Endothelial cell of umbilical vein (primary cell): ENCODE data around the gene GABRR2. TPM values are rescaled to one million over a fixed set of nuclear protein-coding genes. Genes with fewer than 3 reads are reported as not detected.

Source experiments
- BruUV-seq: library from RNA; stranded (reverse); fragments of 400-500 nt; replicated peaks from 2 replicates; lab custom pipeline; 2021; lab: Mats Ljungman, UMichigan
- CTCF ChIA-PET: fragments of 300-600, 350-600 bp; sonication (Branson Sonifier 250); formaldehyde crosslinking; loops from one replicate; lab custom pipeline; 2021; ENCODE audit warnings: antibody characterized with exemption, inconsistent platforms; lab: Charles Lee
- POLR2A ChIA-PET: fragments of 300-600, 350-600 bp; sonication (Branson Sonifier 250); formaldehyde crosslinking; loops from one replicate; lab custom pipeline; 2021; ENCODE audit warnings: antibody characterized with exemption, inconsistent platforms; lab: Charles Lee
- DNase-seq: peaks from one replicate; pipeline ENCODE4 v3.0.0-alpha.2; 2011; ENCODE audit warnings: low read depth, low spot score
- FAIRE-seq: peaks from 2 replicates; lab custom pipeline; 2011; peaks lifted over from hg19 to GRCh38; lab: Jason Lieb, UNC
- H2AFZ ChIP-seq: 2 replicates; pipeline ENCODE4 v1.6.0; 2012; ENCODE audit warnings: low read depth, low read length, control low read depth, inconsistent platforms
- H3K27ac ChIP-seq: 2 replicates; pipeline ENCODE4 v1.5.1; 2011; ENCODE audit warnings: low read depth, mild to moderate bottlenecking, control low read depth, low read length, moderate library complexity; ENCODE audit not compliant: insufficient read depth
- H3K27me3 ChIP-seq, 2 experiments: 2 replicates each; pipeline versions ENCODE4 v1.6.0 to v1.6.1; 2011; ENCODE audit warnings: low read length in 2 of 2, mixed read lengths in 1 of 2; ENCODE audit not compliant: control insufficient read depth in 2 of 2, insufficient read depth in 2 of 2
- H3K36me3 ChIP-seq, 2 experiments: 2 replicates in 1 of 2; 3 replicates in 1 of 2; pipeline ENCODE4 v1.5.1; 2011; ENCODE audit warnings: low read length in 2 of 2, mild to moderate bottlenecking in 1 of 2, moderate library complexity in 1 of 2; ENCODE audit not compliant: control insufficient read depth in 2 of 2, insufficient read depth in 2 of 2; ENCODE audit errors: extremely low read depth in 1 of 2
- H3K4me1 ChIP-seq: 3 replicates; pipeline ENCODE4 v1.5.1; 2011; ENCODE audit warnings: mild to moderate bottlenecking, low read length; ENCODE audit not compliant: control insufficient read depth, insufficient read depth; ENCODE audit errors: extremely low read depth
- H3K4me2 ChIP-seq: 2 replicates; pipeline ENCODE4 v1.6.1; 2011; ENCODE audit warnings: low read length, control low read depth, mixed read lengths; ENCODE audit not compliant: insufficient read depth
- H3K4me3 ChIP-seq, 3 experiments: fragments of 200-600 bp in 1 of 3; sonication (generic), shearing (Covaris generic) in 1 of 3; replicated peaks in 1 of 3; 2 replicates each; pipeline ENCODE4 v1.5.1; 2011 to 2016; ENCODE audit warnings: control low read depth in 3 of 3, low read length in 3 of 3, mild to moderate bottlenecking in 2 of 3, inconsistent platforms in 1 of 3, low read depth in 1 of 3, moderate library complexity in 1 of 3; ENCODE audit not compliant: insufficient read depth in 1 of 3
- H3K79me2 ChIP-seq: 2 replicates; pipeline ENCODE4 v1.6.0; 2012; ENCODE audit warnings: low read length, inconsistent platforms; ENCODE audit not compliant: control insufficient read depth, insufficient read depth
- H3K9ac ChIP-seq: replicated peaks from 2 replicates; pipeline ENCODE3; 2011; ENCODE audit warnings: low read length, control low read depth; ENCODE audit not compliant: insufficient read depth; ENCODE audit errors: extremely low read depth
- H3K9me1 ChIP-seq: replicated peaks from 3 replicates; pipeline ENCODE4 v1.6.0; 2011; ENCODE audit warnings: mild to moderate bottlenecking, low read length; ENCODE audit not compliant: control insufficient read depth, insufficient read depth; ENCODE audit errors: extremely low read depth
- H3K9me3 ChIP-seq: replicated peaks from 2 replicates; pipeline ENCODE4 v1.5.1; 2012; ENCODE audit warnings: low read length, inconsistent platforms; ENCODE audit not compliant: control insufficient read depth, insufficient read depth
- H4K20me1 ChIP-seq: replicated peaks from 2 replicates; pipeline ENCODE3; 2011; ENCODE audit warnings: mild to moderate bottlenecking, low read length; ENCODE audit not compliant: control insufficient read depth, insufficient read depth; ENCODE audit errors: extremely low read depth
- EZH2 ChIP-seq: IDR thresholded peaks from 2 replicates; pipeline ENCODE4 v1.6.1; 2012; ENCODE audit warnings: borderline replicate concordance, low read depth, mild to moderate bottlenecking, moderate library complexity, low read length, inconsistent platforms; ENCODE audit not compliant: severe bottlenecking
- FOS ChIP-seq: IDR thresholded peaks from 2 replicates; pipeline ENCODE4 v1.6.1; 2011; ENCODE audit warnings: mild to moderate bottlenecking, low read length, moderate library complexity, borderline replicate concordance; ENCODE audit not compliant: insufficient read depth
- GATA2 ChIP-seq: IDR thresholded peaks from 2 replicates; pipeline ENCODE4 v1.7.0; 2011; ENCODE audit warnings: low read depth, mild to moderate bottlenecking, moderate library complexity, mixed read lengths, low read length; ENCODE audit not compliant: insufficient read length, insufficient read depth
- JUN ChIP-seq: IDR thresholded peaks from 2 replicates; pipeline ENCODE4 v1.6.1; 2011; ENCODE audit warnings: borderline replicate concordance, low read depth; ENCODE audit not compliant: insufficient read length, insufficient read depth
- MYC ChIP-seq: IDR thresholded peaks from one replicate; pipeline ENCODE4 v1.6.1; 2011; ENCODE audit warnings: mild to moderate bottlenecking, low read depth, low read length
- POLR2A ChIP-seq: IDR thresholded peaks from 2 replicates; pipeline ENCODE4 v1.6.1; 2012; ENCODE audit warnings: low read depth, mild to moderate bottlenecking, control low read depth, low read length
- POLR2AphosphoS5 ChIP-seq: IDR thresholded peaks from 2 replicates; pipeline ENCODE4 v1.6.1; 2012; ENCODE audit warnings: low read depth, mild to moderate bottlenecking, control low read depth, low read length, moderate library complexity; ENCODE audit not compliant: insufficient read depth
- dilution Hi-C: fragments of 300-500 bp; cut with MboI; formaldehyde crosslinking; loops from one replicate; pipeline ENCODE4 v1.15.0; 2019; ENCODE audit warnings: low sequenced_read_pairs; ENCODE audit not compliant: extremely low pct_ligation_motif_present
- intact Hi-C: fragments of 100-400 bp; cut with micrococcal nuclease; formaldehyde crosslinking; loops from one replicate; pipeline ENCODE4 v1.10.0; 2022
- polyA plus RNA-seq, 4 experiments: library from polyadenylated mRNA; depleted of rRNA in 3 of 4; stranded (reverse) in 3 of 4; unstranded in 1 of 4; fragments of >200 nt; gene quantifications; 2 replicates each; pipeline versions ENCODE4 v1.2.1 to v1.2.3, GENCODE V29; 2011 to 2012; ENCODE audit warnings: missing spikeins in 1 of 4
- total RNA-seq: library from RNA; stranded (reverse); gene quantifications from 2 replicates; pipeline ENCODE4 v1.2.3, GENCODE V29; 2021
- TF ChIP-seq, protein P1 (sequence below): IDR thresholded peaks from 2 replicates; pipeline ENCODE4 v1.6.1; 2011; ENCODE audit not compliant: insufficient read depth, insufficient read length
- TF ChIP-seq, protein P2 (sequence below), 2 donors: IDR thresholded peaks; 1 replicate in 1 of 2; 2 replicates in 1 of 2; pipeline ENCODE4 v1.5.1; 2011; ENCODE audit warnings: low read length in 2 of 2, mild to moderate bottlenecking in 2 of 2, moderate library complexity in 2 of 2, control low read depth in 1 of 2, inconsistent platforms in 1 of 2, low read depth in 1 of 2; ENCODE audit not compliant: insufficient read depth in 1 of 2; ENCODE audit errors: extremely low read depth in 1 of 2

Gene GABRR2
- total and polyA plus RNA-seq, 2 donors (not counting 3 experiments of a cell fraction or from before 2014, with no cell fraction given): 1.4 to 3.6 TPM

DNA sequence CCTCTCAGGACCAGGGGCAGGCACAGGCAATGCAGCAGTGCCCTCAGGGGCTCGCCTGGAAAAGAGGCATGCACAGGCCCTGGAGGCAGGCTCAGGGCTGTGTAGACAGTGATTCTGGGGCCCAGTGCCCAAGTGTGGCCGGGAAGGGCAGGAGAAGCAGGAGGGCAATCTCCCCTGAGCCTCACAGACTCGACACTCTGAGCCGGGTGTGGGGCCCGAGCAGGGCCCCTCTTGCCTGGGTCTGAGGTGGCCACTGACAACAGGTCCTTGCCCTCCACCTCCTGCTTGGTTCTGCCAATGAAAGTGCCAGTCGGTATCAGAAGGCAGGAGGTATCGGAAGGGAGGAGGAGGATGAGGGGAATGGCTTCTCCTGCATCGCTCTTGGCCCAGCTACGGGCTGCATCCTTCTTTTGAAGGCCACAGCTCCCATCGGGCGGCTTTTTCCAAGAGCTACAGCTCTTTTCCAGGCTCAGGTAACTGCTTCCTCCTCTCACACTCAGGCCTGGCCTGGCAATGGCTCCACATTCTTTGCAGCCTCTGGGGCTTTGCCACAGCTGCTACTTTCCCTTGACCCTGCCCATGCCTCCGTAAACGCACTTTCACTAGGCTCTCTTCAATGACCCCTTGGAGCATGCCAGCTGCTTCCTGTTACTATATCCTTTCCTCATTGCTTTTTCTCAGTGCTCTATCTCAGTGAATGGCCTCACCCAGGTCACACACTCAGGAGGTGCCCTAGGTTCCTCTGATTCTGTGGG lies 24.5 kb downstream of the GABRR2 start:
- intact Hi-C loops: no loop called here
- Histone ChIP-seq H3K36me3 (no peaks in the 10 kb centered on the region), H3K9me3 (no peaks in the 10 kb centered on the region), H3K4me3 (no peak overlapping the region), H2AFZ (no peak overlapping the region), H3K27me3 (no peaks in the 10 kb centered on the region), H3K27ac (no peak overlapping the region), H3K4me1 (peaks cover 4% of the 10 kb centered on the region), H4K20me1 (no peaks in the 10 kb centered on the region), H3K4me2 (no peak overlapping the region), H3K9ac (no peak overlapping the region), H3K9me1 (no peaks in the 10 kb centered on the region), H3K79me2 (no peaks in the 10 kb centered on the region)
- BruUV-seq: no TSS peak
- DNase-seq: peak; percentile 34
- peak; percentile 53 for FAIRE-seq
- dilution Hi-C loops: no loop called here
- no peak for TF ChIP-seq JUN
- TF ChIP-seq POLR2AphosphoS5: no peak
- no peak for TF ChIP-seq POLR2A
- no peak for TF ChIP-seq EZH2
- TF ChIP-seq MYC: no peak
- TF ChIP-seq FOS: no peak
- TF ChIP-seq, protein P1, sequence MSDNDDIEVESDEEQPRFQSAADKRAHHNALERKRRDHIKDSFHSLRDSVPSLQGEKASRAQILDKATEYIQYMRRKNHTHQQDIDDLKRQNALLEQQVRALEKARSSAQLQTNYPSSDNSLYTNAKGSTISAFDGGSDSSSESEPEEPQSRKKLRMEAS: no peak
- TF ChIP-seq GATA2: no peak
- TF ChIP-seq, protein P2, sequence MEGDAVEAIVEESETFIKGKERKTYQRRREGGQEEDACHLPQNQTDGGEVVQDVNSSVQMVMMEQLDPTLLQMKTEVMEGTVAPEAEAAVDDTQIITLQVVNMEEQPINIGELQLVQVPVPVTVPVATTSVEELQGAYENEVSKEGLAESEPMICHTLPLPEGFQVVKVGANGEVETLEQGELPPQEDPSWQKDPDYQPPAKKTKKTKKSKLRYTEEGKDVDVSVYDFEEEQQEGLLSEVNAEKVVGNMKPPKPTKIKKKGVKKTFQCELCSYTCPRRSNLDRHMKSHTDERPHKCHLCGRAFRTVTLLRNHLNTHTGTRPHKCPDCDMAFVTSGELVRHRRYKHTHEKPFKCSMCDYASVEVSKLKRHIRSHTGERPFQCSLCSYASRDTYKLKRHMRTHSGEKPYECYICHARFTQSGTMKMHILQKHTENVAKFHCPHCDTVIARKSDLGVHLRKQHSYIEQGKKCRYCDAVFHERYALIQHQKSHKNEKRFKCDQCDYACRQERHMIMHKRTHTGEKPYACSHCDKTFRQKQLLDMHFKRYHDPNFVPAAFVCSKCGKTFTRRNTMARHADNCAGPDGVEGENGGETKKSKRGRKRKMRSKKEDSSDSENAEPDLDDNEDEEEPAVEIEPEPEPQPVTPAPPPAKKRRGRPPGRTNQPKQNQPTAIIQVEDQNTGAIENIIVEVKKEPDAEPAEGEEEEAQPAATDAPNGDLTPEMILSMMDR (IDR thresholded peaks at IDR 0.05; ENCODE audit: extremely low read depth in 1 of 2, insufficient read depth in 1 of 2, low read depth in 1 of 2, low read length in 2 of 2): no peak
- ChIA-PET POLR2A (interaction anchor here (1.1 kb wide), 1 partner anchor 210 kb away, joined by 6 read pairs; the partner anchor contains the start of gene PNRC1), CTCF (interaction anchor here (0.9 to 1.7 kb wide), 2 partner anchors 9 to 307 kb away, joined by 4 to 5 read pairs; no protein-coding TSS in a partner anchor)
